ENCODE data around the gene PEX13. TPM values are rescaled to one million over a fixed set of nuclear protein-coding genes. Genes with fewer than 3 reads are reported as not detected.
"Not testable (repeated sequence)": the region's sequence is repeated elsewhere in the genome, so short reads cannot be mapped to it uniquely, and the experiment has no call there.

Gene PEX13
- total RNA-seq, 1 donor from 2014 or later, result 22.6 TPM

- no peak for DNase-seq (ENCODE audit: low spot score)
- no peaks in the 10 kb centered on the region for H3K4me1 Mint-ChIP-seq (ENCODE audit: low read depth)
- TF ChIP-seq, protein P1, sequence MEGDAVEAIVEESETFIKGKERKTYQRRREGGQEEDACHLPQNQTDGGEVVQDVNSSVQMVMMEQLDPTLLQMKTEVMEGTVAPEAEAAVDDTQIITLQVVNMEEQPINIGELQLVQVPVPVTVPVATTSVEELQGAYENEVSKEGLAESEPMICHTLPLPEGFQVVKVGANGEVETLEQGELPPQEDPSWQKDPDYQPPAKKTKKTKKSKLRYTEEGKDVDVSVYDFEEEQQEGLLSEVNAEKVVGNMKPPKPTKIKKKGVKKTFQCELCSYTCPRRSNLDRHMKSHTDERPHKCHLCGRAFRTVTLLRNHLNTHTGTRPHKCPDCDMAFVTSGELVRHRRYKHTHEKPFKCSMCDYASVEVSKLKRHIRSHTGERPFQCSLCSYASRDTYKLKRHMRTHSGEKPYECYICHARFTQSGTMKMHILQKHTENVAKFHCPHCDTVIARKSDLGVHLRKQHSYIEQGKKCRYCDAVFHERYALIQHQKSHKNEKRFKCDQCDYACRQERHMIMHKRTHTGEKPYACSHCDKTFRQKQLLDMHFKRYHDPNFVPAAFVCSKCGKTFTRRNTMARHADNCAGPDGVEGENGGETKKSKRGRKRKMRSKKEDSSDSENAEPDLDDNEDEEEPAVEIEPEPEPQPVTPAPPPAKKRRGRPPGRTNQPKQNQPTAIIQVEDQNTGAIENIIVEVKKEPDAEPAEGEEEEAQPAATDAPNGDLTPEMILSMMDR (IDR thresholded peaks at IDR 0.05), result no peak
- H3K27ac Mint-ChIP-seq (ENCODE audit: unreplicated experiment), result no peak overlapping the region
- no peaks in the 10 kb centered on the region for H3K9me3 Mint-ChIP-seq (ENCODE audit: low read depth)
- no peaks in the 10 kb centered on the region for H3K36me3 Mint-ChIP-seq (ENCODE audit: low read depth)
- H3K4me3 Mint-ChIP-seq (ENCODE audit: unreplicated experiment), result no peak overlapping the region
- H3K27me3 Mint-ChIP-seq (ENCODE audit: low read depth), result no peaks in the 10 kb centered on the region
These were observed 40.5 kb upstream of the PEX13 start for GRCh38 chr2:60976875-60977561.

DNA sequence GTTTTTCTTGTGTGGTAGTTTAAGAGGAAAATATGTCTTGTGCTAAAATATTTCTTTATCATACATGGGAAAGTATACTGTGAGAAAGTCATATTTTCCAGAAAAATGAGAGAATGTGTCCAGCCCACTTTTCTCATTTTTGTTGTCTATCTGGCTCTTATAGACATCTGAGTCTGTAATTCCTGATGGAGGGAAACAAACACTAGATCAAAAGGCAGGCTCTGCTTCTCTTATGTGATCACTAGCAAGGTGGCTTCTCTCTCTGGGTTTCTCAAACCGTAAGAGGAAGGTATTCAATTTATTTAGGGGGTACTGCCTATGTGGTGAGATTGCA is 40.0 kb upstream of the PEX13 start:
- Mint-ChIP-seq H3K27me3 (ENCODE audit: low read depth) (no peaks in the 10 kb centered on the region), H3K4me1 (ENCODE audit: low read depth) (no peaks in the 10 kb centered on the region), H3K4me3 (ENCODE audit: unreplicated experiment) (no peak overlapping the region), H3K27ac (ENCODE audit: unreplicated experiment) (no peak overlapping the region), H3K36me3 (ENCODE audit: low read depth) (no peaks in the 10 kb centered on the region), H3K9me3 (ENCODE audit: low read depth) (no peaks in the 10 kb centered on the region)
- TF ChIP-seq, protein P1 (IDR thresholded peaks at IDR 0.05), result no peak
- DNase-seq (ENCODE audit: low spot score), result no peak

DNA sequence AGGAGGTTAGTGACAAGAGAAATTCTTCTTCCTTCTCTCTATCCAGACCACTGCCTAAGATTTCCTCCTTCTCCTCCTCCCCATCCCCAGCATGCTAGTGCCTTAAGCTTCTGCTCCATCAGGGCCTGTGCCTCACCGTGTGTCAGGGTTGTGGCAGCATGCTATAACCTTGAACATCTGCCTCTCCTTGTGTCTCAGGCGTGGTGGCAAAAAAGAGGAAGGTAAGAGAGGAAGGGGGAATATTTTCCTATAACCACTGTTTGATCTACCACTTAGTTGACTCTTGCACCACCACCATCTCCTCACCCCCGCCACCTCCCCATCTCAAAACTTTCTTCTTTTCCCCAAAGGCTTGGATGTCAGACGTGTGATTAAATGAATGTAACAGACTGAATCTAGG is 38.3 kb upstream of the PEX13 start:
- Mint-ChIP-seq H3K36me3 (ENCODE audit: low read depth) (no peaks in the 10 kb centered on the region), H3K4me3 (ENCODE audit: unreplicated experiment) (no peak overlapping the region), H3K27me3 (ENCODE audit: low read depth) (no peaks in the 10 kb centered on the region), H3K9me3 (ENCODE audit: low read depth) (no peaks in the 10 kb centered on the region), H3K27ac (ENCODE audit: unreplicated experiment) (no peak overlapping the region), H3K4me1 (ENCODE audit: low read depth) (no peaks in the 10 kb centered on the region)
- no peak for DNase-seq (ENCODE audit: low spot score)
- TF ChIP-seq, protein P1 (IDR thresholded peaks at IDR 0.05), result no peak

GRCh38 chr2:60980071-60980815 is 37.3 kb upstream of the PEX13 start:
- Mint-ChIP-seq H3K4me3 (ENCODE audit: unreplicated experiment) (no peak overlapping the region), H3K36me3 (ENCODE audit: low read depth) (peaks cover 1% of the 10 kb centered on the region)

GRCh38 chr2:60982066-60982465 is 35.5 kb upstream of the PEX13 start:
- H3K27ac Mint-ChIP-seq (ENCODE audit: unreplicated experiment); H3K36me3 Mint-ChIP-seq (ENCODE audit: low read depth); DNase-seq (ENCODE audit: low spot score); H3K9me3 Mint-ChIP-seq (ENCODE audit: low read depth); H3K4me3 Mint-ChIP-seq (ENCODE audit: unreplicated experiment); H3K4me1 Mint-ChIP-seq (ENCODE audit: low read depth); H3K27me3 Mint-ChIP-seq (ENCODE audit: low read depth): not testable (repeated sequence)

More at GRCh38 chr2:60980071-60980815, 37.3 kb upstream of the PEX13 start:
- H3K27ac Mint-ChIP-seq (ENCODE audit: unreplicated experiment), result no peak overlapping the region
- DNase-seq (ENCODE audit: low spot score), result no peak
- no peaks in the 10 kb centered on the region for H3K4me1 Mint-ChIP-seq (ENCODE audit: low read depth)
- TF ChIP-seq, protein P1 (IDR thresholded peaks at IDR 0.05), result no peak
- no peaks in the 10 kb centered on the region for H3K9me3 Mint-ChIP-seq (ENCODE audit: low read depth)
- H3K27me3 Mint-ChIP-seq (ENCODE audit: low read depth), result no peaks in the 10 kb centered on the region
